Karpas-422 (cell line): ENCODE results near the gene TRIM66. TPM values are rescaled to one million over a fixed set of nuclear protein-coding genes. Genes with fewer than 3 reads are reported as not detected.

ENCODE experiments used
- DNase-seq: peaks from one replicate; pipeline ENCODE4 v3.0.0-alpha.2; 2015
- H2AFZ ChIP-seq: fragments of 200-600 bp; sonication (generic); 2 replicates; pipeline ENCODE4 v1.6.1; 2014; ENCODE audit warnings: antibody characterized with exemption, low read length, mixed read lengths
- H3K27ac ChIP-seq: fragments of 200-600 bp; sonication (generic); 2 replicates; pipeline ENCODE4 v1.5.1; 2014; ENCODE audit warnings: mild to moderate bottlenecking, low read length, moderate library complexity
- H3K27me3 ChIP-seq: fragments of 200-600 bp; sonication (generic); 2 replicates; pipeline ENCODE4 v1.6.1; 2014; ENCODE audit warnings: low read length, mixed read lengths
- H3K36me3 ChIP-seq: fragments of 200-600 bp; sonication (generic); 2 replicates; pipeline ENCODE4 v1.6.1; 2014; ENCODE audit warnings: low read length, mixed read lengths; ENCODE audit not compliant: insufficient read depth
- H3K4me1 ChIP-seq: fragments of 200-600 bp; sonication (generic); 2 replicates; pipeline ENCODE4 v1.6.1; 2014; ENCODE audit warnings: mild to moderate bottlenecking, low read length, mixed read lengths
- H3K4me2 ChIP-seq: fragments of 200-600 bp; sonication (generic); 2 replicates; pipeline ENCODE4 v1.6.1; 2014; ENCODE audit warnings: low read length, low read depth, mild to moderate bottlenecking; ENCODE audit not compliant: poor library complexity, severe bottlenecking
- H3K4me3 ChIP-seq: fragments of 200-600 bp; sonication (generic); 2 replicates; pipeline ENCODE4 v1.5.1; 2014; ENCODE audit warnings: mild to moderate bottlenecking, antibody characterized with exemption, low read length, mixed read lengths
- H3K79me2 ChIP-seq: fragments of 200-600 bp; sonication (generic); 2 replicates; pipeline ENCODE4 v1.6.1; 2014; ENCODE audit warnings: mild to moderate bottlenecking, low read length, mixed read lengths
- H3K9ac ChIP-seq: fragments of 200-600 bp; sonication (generic); 2 replicates; pipeline ENCODE4 v1.6.0; 2014; ENCODE audit warnings: low read length
- H3K9me2 ChIP-seq: fragments of 200-600 bp; sonication (generic), shearing (Covaris generic); replicated peaks from 2 replicates; pipeline ENCODE4 v1.6.0; 2014; ENCODE audit warnings: mild to moderate bottlenecking, low read length, moderate library complexity; ENCODE audit not compliant: insufficient read depth
- H3K9me3 ChIP-seq: fragments of 300-700, 200-600 bp; sonication (generic); 2 replicates; pipeline ENCODE4 v1.6.1; 2014; ENCODE audit warnings: low read length, mixed read lengths
- H4K20me1 ChIP-seq: fragments of 200-600 bp; sonication (generic); 2 replicates; pipeline ENCODE4 v1.6.1; 2014; ENCODE audit warnings: mild to moderate bottlenecking, antibody characterized with exemption, low read length, low read depth; ENCODE audit not compliant: insufficient read depth
- total RNA-seq: library from RNA; depleted of rRNA; stranded (reverse); fragments of >200 nt; shearing (Covaris generic); gene quantifications from 2 replicates; pipeline ENCODE4 v1.2.3, GENCODE V29; 2014; ENCODE audit warnings: low replicate concordance

Gene TRIM66
- total RNA-seq, 1 experiment from 2014 or later = 13.3 TPM

DNA sequence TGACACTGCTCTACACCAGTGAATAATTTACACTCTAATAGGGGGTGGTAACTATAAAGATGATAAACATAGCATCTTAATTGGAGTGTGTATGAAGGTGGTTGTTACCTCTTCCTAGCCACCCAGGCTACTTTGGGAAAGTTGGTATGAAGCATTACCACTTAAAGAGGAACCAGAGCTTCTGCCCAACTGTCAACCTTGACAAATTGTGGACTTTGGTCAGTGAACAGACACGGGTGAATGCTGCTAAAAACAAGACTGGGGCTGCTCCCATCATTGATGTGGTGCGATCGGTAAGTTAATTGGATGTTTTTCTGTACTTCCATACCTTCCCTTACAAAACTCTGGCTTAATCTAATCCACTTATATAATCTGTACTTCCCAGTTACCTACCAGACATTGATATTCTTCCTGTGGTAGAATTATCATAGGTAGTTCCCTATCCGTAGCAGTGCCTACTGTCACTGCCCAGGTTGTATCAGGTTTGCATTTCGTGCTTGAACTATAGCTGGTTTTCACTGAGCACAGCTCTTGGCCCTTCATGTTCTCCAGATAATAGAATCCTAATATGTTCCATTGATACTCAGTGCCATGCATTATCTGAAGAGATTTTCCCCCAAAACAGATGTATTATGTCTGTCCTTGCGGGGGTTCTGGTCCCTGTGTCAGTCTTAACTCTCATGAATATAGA lies 2.3 kb upstream of the TRIM66 start:
- Histone ChIP-seq H3K4me1 (peaks cover 62% of the 10 kb centered on the region), H3K4me3 (peak overlapping the region; percentile 91)

DNA sequence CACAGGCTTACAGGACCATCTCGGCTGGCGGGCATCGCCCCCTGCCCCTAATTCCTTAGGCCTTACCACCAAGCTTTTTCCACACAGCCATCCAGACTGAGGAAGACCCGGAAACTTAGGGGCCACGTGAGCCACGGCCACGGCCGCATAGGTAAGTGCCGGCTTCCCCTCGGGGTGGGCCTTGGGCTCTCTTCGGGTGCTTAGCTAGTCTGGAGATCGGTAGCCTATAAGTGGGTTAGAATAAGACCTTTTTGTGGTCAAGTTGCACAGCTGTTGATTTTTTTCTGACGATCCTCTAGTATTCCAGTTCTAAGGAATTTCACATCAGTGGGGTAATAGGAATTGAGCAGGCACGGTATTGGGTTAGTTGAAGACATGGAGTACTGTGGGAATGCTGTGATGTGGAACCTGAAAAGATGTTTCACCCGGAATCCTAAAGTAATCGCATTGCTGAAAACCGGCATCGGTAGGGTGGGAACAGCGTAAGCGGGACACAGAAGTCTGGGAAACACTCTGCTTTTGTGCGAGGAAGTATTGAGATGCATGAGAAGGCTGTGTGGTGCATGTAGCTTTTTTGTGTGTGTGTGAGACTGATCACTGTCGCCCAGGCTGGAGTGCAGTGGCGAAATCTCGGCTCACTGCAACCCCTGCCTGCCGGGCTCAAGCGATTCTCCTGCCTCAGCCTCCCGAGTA lies 796 bp upstream of the TRIM66 start:
- Histone ChIP-seq H3K27me3 (no peaks in the 10 kb centered on the region), H3K79me2 (peaks cover 38% of the 10 kb centered on the region), H3K9ac (peak overlapping the region; percentile 88), H3K36me3 (peaks cover 36% of the 10 kb centered on the region), H3K9me2 (no peaks in the 10 kb centered on the region), H3K4me1 (peaks cover 52% of the 10 kb centered on the region), H3K27ac (peak overlapping the region; percentile 95), H3K9me3 (no peaks in the 10 kb centered on the region), H3K4me3 (peak overlapping the region; percentile 91), H2AFZ (no peak overlapping the region), H3K4me2 (peak overlapping the region; percentile 95), H4K20me1 (peaks cover 24% of the 10 kb centered on the region)
- DNase-seq = peak; percentile 73

More for the DNA sequence above, 2.3 kb upstream of the TRIM66 start:
- Histone ChIP-seq H3K9ac (peak overlapping the region; percentile 88), H3K79me2 (peaks cover 43% of the 10 kb centered on the region), H4K20me1 (peaks cover 24% of the 10 kb centered on the region), H3K36me3 (peaks cover 41% of the 10 kb centered on the region), H3K27ac (peak overlapping the region; percentile 95), H2AFZ (no peak overlapping the region), H3K4me2 (peak overlapping the region; percentile 95), H3K9me2 (no peaks in the 10 kb centered on the region), H3K9me3 (no peaks in the 10 kb centered on the region), H3K27me3 (no peaks in the 10 kb centered on the region)
- DNase-seq = no peak

DNA sequence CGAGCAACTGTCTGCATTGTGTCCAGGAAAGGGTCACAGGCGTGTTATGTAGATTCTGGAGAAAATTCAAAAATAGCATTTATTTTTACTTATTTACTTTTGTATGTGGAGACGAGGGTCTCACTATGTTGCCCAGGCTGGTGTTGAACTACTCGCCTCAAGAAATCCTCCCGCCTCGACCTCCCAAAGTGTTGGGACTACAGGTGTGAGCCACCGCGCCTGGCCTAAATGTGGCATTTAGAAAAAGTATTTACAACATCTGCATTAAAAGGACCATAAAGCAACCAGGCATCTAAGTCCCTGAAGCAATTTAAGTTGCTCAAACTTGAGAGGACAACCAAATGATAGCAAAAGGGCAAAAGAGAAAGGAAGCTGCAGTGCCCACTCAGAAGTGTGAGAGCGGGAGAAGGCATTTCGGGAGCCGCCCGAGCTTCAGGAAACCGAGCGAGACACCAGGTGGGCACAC lies 595 bp downstream of the TRIM66 start:
- DNase-seq = peak; percentile 75
- peaks cover 36% of the 10 kb centered on the region for H3K36me3 ChIP-seq
- no peaks in the 10 kb centered on the region for H3K9me3 ChIP-seq
- H3K4me3 ChIP-seq = peak overlapping the region; percentile 91
- peaks cover 38% of the 10 kb centered on the region for H3K79me2 ChIP-seq
- H3K4me2 ChIP-seq = peak overlapping the region; percentile 95
- H4K20me1 ChIP-seq = peaks cover 24% of the 10 kb centered on the region
- H2AFZ ChIP-seq = no peak overlapping the region
- H3K4me1 ChIP-seq = peaks cover 39% of the 10 kb centered on the region
- no peaks in the 10 kb centered on the region for H3K9me2 ChIP-seq
- H3K27me3 ChIP-seq = no peaks in the 10 kb centered on the region
- H3K27ac ChIP-seq = peak overlapping the region; percentile 95
- H3K9ac ChIP-seq = peak overlapping the region; percentile 88

DNA sequence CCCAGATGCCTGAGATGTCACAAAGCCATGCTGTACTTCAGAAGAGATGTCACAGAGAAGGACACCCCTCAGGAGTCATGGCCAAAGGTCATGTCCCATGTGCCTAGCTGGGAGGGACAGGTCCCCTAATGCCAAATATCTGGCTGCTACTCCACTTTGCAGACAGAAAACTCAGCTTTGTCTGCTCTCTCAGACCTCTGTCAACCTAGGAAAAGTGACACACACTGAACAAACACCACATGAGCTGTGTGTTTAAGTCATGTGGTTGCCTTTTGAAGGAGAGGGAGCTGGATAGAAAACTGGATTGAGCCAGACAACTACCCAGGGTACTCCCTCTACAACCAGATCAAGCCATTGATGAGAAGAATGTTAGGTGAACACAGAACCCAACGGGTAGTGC lies 3.5 kb downstream of the TRIM66 start:
- Histone ChIP-seq H4K20me1 (peaks cover 13% of the 10 kb centered on the region), H3K27me3 (no peaks in the 10 kb centered on the region), H3K9me3 (no peaks in the 10 kb centered on the region), H3K4me2 (no peak overlapping the region), H3K36me3 (peaks cover 10% of the 10 kb centered on the region), H2AFZ (no peak overlapping the region), H3K4me3 (no peak overlapping the region), H3K9me2 (no peaks in the 10 kb centered on the region), H3K27ac (no peak overlapping the region), H3K4me1 (peaks cover 10% of the 10 kb centered on the region), H3K9ac (no peak overlapping the region), H3K79me2 (peaks cover 25% of the 10 kb centered on the region)
- DNase-seq = no peak

DNA sequence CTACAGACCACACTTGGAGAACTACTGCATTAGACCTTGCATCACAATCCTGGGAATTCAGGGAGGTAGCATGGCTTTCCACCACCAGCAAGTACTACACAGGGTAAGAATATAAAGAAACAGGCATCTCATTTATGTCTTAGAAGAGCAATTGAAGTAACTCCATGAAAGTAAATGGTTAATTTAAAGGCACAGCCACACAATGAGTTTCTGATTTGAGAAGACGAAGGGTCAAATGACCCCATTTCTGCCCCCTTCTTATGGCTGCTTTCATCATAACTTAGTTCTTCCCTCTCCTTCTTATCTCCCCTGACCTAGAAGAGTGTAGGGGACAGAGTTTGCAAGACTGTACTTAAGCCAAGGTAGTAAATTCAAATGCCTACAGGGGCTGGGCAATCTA lies 6.0 kb downstream of the TRIM66 start:
- Histone ChIP-seq H3K79me2 (peaks cover 2% of the 10 kb centered on the region), H2AFZ (no peak overlapping the region), H3K4me1 (peaks cover 9% of the 10 kb centered on the region), H3K4me2 (no peak overlapping the region), H3K9ac (no peak overlapping the region), H3K4me3 (no peak overlapping the region), H4K20me1 (no peaks in the 10 kb centered on the region), H3K27me3 (no peaks in the 10 kb centered on the region), H3K9me2 (no peaks in the 10 kb centered on the region), H3K27ac (no peak overlapping the region), H3K36me3 (no peaks in the 10 kb centered on the region), H3K9me3 (no peaks in the 10 kb centered on the region)
- DNase-seq = no peak

DNA sequence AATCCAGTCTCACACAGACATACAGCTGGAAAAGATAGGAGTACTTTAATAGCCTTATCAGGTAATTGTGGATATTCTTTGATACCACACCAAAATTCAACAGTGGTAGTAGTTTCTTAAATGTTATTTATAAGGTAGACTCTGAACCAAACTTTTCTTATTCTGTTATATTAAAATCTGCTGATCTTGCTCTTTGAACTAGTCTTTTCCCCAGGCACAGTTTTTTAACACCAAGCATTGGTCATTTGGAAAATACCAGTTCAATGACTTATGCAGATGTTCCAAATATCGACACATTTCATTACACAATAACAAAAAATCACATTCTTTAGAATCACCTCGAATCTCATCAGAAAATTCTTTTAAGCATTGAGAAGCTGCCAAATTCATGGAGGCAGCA lies 7.6 kb downstream of the TRIM66 start:
- H3K4me1 ChIP-seq = peaks cover 9% of the 10 kb centered on the region
- no peak overlapping the region for H3K4me2 ChIP-seq
- no peak overlapping the region for H2AFZ ChIP-seq
- no peaks in the 10 kb centered on the region for H3K9me2 ChIP-seq
- H3K36me3 ChIP-seq = no peaks in the 10 kb centered on the region
- H3K9me3 ChIP-seq = no peaks in the 10 kb centered on the region
- H3K4me3 ChIP-seq = no peak overlapping the region
- H3K27me3 ChIP-seq = no peaks in the 10 kb centered on the region
- no peaks in the 10 kb centered on the region for H4K20me1 ChIP-seq
- no peak for DNase-seq
- no peak overlapping the region for H3K9ac ChIP-seq
- H3K79me2 ChIP-seq = no peaks in the 10 kb centered on the region
- H3K27ac ChIP-seq = no peak overlapping the region

DNA sequence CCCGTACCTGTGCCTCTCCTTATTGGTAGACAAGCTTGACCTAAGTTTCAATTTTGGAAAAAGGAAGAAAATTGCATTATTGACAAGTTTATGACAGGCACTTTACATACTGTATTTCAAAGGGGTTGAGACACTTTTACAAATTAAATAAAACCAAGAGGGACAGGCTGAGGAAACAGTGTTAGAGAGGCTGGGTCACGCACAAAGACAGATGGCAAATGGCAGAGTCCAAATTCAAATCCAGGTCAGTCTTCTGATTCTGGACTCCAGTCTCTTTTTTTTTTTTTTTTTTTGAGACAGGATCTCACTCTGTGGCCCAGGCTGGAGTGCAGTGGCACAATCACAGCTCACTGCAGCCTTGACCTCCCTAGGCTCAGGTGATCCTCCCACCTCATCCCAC lies 10.1 kb downstream of the TRIM66 start:
- Histone ChIP-seq H3K4me1 (peaks cover 9% of the 10 kb centered on the region), H3K79me2 (no peaks in the 10 kb centered on the region), H3K9ac (no peak overlapping the region), H4K20me1 (no peaks in the 10 kb centered on the region), H3K4me3 (no peak overlapping the region), H3K36me3 (no peaks in the 10 kb centered on the region), H3K4me2 (no peak overlapping the region), H2AFZ (no peak overlapping the region), H3K27ac (no peak overlapping the region), H3K9me2 (no peaks in the 10 kb centered on the region), H3K27me3 (no peaks in the 10 kb centered on the region), H3K9me3 (no peaks in the 10 kb centered on the region)
- DNase-seq = no peak

DNA sequence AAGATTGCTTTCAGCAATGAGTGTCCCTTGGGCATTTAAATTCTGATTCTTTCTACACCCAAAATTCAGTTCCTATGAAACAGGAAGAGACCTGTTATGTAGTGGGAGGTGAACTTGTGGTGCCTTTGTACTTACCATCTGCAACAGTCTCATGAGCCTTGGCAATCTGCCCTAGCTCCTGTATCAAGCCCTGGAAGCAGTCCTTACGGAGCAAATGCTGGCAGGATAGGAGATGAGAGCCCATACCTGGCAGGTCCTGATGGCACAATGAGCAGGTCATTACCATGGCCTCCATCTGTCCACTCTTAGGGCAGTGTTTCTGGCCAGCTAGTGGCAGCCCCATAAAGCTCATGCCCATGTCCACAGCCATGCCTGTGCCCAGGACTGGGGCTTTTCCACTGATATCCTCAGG lies 10.8 kb downstream of the TRIM66 start:
- peak overlapping the region; percentile 32; the same call in 1 of the 2 replicates for H3K9ac ChIP-seq
- no peaks in the 10 kb centered on the region for H3K79me2 ChIP-seq
- H3K27ac ChIP-seq = peak overlapping the region; percentile 11; the same call in 1 of the 2 replicates
- H3K4me3 ChIP-seq = no peak overlapping the region
- H3K4me2 ChIP-seq = no peak overlapping the region
- no peaks in the 10 kb centered on the region for H4K20me1 ChIP-seq
- peaks cover 9% of the 10 kb centered on the region for H3K4me1 ChIP-seq
- H3K9me3 ChIP-seq = no peaks in the 10 kb centered on the region
- DNase-seq = no peak
- H3K9me2 ChIP-seq = no peaks in the 10 kb centered on the region
- no peaks in the 10 kb centered on the region for H3K27me3 ChIP-seq
- no peak overlapping the region for H2AFZ ChIP-seq
- no peaks in the 10 kb centered on the region for H3K36me3 ChIP-seq
